HG03045 (cell line): ENCODE measurements around the gene TRMU.

ENCODE experiments used
- ATAC-seq: cut with Tn5 transposase; IDR thresholded peaks from one replicate; pipeline ENCODE4 v1.9.1; 2021; ENCODE audit warnings: mild to moderate bottlenecking, moderate library complexity; ENCODE audit not compliant: unreplicated experiment

TRMU gene

DNA sequence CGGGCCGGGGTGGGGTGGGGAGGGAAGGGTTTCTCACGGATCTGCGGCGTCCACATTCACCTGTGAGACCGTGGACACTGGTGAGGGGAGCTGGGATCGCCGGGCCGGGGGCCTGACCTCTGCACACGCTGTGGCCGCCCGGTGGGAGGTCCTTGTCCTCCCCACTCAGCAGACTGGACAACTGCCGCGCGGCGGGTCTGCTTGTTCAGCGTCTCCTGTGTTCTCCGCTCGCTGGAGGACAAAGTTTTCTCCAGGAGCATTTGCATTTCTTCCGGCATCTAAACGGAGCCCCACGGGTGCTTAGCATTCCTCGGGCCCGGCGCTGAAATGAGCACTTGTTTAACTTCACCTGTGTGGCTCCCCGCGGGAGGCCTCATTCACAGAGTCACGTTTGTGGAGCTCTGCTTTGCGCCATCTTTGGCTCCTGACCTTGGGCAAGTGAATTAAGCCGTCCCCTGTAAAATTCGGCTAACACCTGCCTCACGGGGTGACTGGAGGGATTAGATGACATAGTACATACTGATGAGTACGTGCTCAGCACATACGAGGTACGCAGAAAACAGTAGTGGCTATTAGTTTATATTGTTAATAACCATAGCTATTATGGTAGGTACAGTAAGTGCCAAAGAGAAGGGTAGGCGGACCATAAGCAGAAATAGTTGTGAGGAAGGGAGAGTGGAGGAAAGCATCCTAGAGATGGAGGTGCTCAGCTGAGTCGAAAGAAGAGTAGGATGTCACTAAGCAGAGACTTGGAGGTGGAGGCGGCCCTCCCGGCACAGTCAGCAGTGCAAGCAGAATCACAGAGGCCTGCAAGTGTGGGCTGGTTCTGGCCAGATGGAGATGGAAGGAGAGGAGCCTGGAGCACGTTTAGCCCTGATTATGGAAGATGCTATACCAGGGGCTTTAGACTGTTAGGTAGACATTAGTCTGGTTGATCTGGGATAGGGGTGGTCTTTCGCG lies 885 bp downstream of the TRMU start:
- peak; percentile 12 for ATAC-seq

DNA sequence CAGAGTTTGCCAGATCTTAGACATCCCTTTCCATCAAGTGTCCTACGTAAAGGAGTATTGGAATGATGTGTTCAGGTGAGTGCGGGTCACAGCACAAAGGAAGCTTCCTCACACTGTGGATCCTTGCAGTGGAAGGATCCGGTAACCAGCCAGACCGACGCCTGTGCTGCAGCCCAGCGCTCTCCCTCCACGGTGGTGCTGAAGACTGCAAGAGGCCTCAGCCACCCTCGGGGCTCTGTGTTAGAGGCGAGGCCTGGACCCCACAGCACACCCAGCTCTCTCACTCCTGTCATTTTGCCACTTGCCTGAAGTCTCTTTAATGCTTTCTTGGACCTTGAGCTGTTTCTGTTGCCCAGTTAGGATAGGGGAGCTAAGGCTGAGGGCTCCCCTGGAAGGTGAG lies 2.4 kb downstream of the TRMU start:
- no peak for ATAC-seq

DNA sequence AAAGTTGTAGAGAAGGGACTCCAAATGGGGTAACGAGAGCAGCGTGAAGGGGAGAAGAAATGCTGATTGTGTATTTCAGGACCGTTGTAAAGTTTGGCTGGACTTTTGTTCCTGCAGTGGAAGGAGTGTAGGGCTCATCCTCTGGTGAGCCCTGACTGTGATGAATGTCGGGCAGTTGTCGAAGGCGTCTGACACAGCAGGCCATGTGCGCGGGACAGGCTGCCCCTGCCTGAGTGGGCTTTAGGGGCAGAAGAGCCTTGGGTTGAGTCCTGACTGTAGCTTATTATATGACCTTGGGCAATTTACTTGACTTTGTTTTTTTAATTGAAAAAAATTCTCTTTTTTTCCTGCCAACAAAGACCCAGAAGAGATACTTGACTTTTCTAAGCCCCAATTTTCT lies 3.1 kb downstream of the TRMU start:
- no peak for ATAC-seq

DNA sequence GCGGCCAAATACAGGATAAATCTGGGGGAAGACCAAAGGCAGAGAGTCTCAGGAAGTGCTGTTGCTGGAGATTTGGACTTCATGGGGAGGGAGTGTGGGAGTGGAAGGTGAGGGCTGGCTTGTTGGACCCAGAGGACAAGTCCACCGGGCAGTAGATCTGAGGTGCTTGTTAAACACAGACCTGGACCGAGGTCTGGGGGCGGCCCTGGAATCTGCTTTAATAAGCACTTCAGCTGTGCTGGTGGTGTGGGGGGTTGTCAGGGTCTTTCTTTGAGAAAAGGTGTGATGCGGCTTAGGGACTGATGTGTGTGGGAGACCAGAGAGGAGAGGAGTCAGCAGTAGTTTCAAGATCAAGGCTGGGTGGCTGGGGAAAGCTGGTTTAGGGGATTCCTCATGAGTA lies 4.4 kb downstream of the TRMU start:
- no peak for ATAC-seq

DNA sequence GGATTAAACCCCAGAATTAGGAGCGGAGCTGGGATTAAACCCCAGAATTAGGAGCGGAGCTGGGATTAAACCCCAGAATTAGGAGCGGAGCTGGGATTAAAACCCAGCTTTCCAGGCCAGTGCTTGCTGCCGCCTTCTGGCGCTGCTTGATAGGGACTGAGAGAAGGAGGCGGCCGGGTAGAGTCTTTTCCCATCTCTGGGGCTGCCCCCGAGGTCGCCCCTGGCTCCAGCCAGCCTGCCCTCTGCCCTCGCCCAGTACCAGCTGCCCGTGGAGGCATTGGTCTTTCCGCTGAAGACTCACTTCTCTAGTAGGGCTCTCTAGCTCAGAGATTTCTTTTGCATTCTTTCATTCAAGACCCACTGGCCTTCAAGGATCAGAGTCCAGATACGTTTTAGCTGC lies 5.2 kb downstream of the TRMU start:
- no peak for ATAC-seq

DNA sequence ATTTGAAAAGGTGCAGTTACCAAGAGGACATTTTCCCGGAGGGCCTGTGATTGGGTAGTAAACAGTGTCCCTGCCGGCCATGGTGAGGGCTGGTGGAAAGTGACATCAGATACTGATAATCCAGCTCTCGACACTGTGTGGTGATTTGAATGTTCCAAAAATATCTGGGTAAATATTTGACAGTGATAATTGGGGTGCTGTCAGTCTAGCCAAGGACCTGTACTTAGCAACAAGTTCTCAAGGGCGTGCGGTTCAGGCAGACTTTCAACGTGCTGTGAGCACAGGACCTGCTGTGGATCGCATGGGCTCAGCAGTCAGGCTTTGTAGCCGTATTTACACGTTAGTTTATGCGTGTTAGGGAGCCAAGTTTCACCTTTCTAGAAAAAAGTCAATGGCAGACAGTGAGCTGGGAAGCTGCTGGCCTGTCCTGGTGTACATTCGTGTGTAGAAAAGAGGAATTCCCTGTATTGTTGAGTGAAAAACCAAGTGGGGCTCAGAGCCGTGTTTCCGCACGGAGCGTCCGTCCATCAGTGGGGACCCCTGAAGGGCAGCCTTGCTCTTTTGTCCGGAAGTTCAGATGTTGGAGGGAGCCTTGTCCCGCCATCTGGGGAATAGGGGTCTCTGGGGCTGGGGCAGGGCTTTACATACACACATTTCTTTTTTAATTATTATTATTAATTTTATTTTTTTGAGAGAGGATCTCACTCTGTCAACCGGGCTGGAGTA lies 11.3 kb downstream of the TRMU start:
- ATAC-seq, result no peak

DNA sequence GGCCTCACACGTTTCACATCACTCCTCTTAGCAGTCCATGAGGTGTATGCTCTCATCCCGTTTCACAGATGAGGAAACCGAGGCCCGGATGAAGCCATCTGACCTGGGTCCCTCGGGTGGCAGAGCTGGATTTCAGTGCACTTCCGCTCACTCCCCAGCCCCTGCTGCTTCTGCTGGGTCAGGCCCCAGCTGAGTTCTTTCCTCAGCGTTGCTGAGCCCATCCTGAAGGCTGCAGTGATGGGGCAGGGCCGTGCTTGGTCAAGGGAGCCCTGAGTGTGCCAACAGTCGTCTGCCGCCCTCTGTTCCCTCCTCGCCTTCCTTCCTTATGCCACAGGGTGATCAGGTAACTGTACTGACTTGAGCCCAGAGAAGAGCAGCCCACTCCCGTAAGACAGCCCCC lies 12.1 kb downstream of the TRMU start:
- no peak for ATAC-seq

DNA sequence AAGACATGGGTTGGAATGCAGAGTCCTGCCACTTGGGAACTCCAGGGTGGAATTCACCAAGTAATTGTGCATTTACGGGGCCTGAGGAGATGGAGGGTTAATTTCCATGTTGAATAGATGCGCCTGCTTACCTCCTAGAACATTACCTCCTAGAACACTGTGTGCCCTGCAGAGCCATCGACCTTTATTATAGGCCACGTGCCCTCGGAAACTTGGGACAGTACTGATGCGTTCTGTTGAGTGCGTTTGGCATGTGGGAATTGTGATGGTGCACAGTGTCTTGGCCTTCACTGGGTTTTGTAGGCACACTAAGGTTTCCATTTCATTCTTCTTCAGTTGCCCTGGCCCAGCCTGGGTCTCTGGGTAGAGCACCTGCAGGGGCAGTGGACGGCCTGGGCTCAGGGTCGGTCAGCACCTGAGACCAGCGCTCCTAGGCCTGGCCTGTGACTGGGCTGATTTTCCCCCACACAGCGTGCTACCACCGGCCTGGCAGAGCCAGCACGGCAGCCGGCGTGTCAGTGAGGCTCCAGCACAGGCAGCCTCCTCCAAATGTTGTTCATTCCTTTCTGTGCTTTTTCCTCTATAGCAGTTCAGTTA lies 12.7 kb downstream of the TRMU start:
- ATAC-seq, result no peak

DNA sequence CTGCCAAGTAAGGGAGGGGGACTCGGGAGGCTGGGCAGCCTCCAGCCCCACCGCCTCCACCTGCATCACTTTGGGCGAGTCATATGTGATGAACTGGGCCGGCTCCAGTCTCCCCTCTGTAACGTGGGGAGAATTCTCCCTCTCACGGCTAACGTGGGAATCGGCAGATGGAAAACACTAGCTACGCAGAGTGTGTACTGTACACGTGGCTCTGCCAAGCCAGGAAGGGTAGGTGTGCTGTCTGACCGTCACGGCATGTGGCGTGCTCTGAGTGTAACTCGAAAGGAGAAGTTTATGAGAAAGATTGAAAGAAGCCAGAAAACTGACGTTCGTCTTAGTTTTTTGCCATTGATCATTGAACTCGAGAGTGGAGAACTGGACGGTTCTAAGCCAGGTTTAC lies 13.7 kb downstream of the TRMU start:
- no peak for ATAC-seq

DNA sequence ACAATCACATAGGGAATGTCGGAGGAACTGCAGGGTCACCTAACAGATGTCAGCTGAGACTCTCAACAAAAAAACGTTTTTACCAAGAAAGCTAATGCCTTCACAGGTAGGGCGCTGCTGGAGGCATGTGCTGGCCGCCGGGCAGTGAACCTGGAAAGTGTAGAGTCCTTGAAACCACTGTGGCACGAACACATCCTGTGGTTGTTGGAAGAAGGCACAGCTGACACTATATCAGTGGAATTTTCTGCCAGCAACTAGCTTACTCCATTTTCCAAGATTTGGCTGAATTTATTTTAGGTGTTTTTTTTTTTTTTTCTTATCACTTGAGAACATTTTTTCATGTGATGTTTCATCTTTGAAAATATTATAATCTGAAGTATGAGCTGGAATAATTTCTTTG lies 14.2 kb downstream of the TRMU start:
- ATAC-seq, result no peak

DNA sequence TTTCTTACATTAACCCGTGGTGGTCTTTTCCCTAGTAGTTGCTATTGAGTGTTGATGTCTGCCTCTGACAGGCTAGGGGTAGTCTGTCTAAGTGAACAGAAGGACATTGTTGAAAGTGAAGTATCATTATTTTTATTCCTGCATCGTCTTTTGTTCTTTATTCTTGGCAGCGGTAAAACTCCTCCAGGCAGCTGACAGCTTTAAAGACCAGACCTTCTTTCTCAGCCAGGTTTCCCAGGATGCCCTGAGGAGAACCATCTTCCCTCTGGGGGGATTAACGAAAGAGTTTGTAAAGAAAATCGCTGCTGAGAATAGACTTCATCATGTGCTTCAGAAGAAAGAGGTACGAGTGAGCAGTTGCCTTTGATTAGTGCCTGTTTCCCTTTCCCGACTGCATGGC lies 14.6 kb downstream of the TRMU start:
- ATAC-seq, result no peak

DNA sequence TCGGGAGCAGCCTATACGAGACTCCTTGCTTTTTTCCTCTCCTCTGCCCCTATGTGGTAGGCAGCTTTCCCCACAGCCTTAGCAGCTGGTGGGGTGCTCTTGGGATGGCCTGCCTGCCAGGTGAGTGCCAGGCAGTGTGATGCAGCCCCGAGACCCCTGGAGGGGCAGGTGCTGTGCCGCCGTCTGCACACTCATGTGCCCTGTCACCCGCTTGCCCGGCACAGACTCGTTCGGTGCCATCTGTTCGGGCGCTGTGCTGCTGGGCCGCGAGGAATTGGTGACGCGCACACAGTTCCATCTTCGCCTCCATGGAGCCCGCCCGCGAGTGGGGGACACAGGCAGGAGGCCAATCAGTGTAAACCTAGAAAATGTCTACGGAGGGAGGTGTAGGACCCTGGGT lies 15.1 kb downstream of the TRMU start:
- no peak for ATAC-seq

DNA sequence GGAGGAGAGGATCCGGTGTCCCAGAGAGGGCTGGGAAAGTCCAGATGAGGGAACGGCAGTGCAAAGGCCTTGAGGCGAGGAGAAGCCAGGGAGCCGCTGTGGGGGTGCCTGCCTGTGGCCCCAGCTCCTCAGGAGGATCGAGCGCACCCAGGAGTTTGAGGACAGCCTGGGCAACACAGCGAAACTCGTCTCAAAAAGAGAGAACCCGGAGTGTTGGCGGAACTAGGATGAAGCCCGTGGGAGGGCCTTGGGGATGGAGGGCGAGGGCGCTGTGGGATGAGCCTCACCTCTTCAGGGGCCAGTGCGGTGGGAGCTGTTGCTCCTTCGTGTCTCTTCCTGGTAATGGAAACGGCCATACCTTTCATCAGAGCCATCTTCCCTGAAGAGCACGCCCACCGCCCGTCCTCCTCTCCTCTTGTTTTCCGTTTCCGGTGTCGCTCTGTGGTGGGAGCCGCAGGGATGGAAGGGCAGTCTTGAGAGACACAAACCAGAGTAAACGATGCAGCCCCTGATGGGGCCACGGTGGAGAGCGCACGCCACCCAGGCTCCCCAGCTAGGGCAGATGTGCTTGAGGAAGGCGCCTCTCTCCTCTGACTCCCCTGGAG lies 15.7 kb downstream of the TRMU start:
- no peak for ATAC-seq

DNA sequence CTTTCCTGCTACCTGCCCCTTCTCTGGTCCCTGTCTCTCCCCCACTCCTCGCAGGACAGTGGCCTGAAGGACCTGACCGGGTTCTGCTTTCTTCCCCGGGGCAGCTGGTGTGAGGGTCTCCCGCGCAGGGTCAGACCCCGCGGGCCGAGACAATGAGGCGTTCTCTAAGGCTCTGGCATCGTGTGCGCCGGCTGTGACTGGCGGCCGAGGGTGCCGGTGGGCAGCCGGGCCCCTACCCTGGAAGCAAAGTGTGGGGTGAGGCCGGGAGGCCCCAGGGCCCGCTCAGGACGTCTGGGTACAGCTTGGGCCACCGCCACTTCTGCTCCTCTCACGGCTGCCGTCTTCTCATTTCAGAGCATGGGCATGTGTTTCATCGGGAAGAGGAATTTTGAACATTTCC lies 16.3 kb downstream of the TRMU start:
- no peak for ATAC-seq

DNA sequence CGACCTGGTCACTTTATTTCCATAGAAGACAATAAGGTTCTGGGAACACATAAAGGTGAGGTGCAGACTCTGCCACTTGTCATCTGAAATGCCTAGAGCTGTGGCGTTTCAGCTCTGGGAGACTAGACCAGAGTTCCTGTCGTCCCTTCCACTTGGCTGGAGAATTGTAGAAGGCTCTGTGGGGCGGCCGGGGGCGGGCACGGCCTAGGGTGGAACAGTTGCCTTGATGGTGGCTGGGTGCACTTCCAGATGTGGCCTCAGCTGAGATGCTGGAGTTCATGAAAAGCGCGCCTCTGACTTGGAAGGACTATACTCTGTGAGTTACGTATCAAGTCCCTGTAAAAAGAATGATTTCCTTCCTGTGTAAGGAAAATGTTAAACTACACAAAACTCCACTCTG lies 16.8 kb downstream of the TRMU start:
- ATAC-seq, result no peak

DNA sequence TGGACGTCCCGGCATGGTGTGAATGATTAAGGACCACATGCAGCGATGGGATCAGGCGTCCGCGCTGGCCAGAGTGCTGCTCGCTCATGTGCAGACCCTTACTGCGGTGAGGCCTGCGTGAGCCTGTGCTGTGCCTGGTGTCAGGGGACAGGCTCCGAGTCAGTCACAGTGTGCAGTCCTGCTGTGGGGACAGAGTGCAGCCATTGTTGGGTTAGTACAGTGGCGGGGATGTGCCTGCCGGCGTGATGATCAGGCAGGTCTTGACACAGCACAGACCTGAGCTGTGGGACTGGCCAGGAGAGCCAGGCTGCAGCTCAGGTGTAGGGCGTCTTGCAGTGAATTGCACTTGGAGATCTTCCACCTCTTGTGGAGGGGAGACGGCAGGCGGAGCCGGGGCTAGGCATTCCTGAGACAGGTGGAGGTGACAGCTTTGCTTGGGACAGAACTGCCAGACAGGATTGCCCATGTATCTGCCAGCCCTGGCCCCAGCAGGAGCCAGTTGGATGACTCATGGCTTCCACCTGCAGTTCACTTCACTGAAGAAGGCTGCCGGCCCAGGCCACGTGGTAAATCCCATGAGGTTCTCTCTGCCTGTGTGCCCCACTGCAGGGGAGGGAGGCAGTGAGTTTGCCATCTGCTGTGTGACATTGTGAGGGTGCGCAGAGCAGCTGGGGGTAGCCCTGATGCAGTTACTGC lies 17.3 kb downstream of the TRMU start:
- no peak for ATAC-seq

DNA sequence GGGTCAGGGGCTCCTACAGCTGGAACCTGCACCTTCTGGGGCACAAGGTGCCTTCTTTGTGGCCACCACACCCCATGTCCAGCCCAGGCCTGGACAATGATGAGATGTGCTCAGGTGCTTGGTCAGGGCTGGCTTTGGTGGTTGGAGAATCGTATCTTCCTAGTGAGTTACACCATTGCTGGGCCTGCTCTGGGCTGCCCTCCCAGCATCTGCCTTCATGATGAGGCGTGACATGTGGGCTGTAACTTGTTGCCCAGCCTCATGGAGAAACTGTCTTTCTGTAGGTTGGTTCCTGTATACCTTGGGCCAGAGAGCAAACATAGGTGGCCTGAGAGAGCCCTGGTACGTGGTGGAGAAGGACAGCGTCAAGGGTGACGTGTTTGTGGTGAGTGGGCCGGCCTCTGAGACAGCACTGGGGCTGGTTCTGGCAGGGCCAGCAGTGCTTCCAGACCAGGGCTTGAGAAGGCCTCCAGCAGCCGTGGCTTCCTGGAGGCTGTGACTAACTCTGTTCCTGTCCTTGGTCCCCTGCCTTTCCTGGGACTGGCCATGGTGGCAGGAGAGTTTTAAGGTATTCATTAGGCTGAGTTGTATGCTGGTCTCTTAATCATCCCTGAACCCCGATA lies 18.1 kb downstream of the TRMU start:
- ATAC-seq, result no peak

DNA sequence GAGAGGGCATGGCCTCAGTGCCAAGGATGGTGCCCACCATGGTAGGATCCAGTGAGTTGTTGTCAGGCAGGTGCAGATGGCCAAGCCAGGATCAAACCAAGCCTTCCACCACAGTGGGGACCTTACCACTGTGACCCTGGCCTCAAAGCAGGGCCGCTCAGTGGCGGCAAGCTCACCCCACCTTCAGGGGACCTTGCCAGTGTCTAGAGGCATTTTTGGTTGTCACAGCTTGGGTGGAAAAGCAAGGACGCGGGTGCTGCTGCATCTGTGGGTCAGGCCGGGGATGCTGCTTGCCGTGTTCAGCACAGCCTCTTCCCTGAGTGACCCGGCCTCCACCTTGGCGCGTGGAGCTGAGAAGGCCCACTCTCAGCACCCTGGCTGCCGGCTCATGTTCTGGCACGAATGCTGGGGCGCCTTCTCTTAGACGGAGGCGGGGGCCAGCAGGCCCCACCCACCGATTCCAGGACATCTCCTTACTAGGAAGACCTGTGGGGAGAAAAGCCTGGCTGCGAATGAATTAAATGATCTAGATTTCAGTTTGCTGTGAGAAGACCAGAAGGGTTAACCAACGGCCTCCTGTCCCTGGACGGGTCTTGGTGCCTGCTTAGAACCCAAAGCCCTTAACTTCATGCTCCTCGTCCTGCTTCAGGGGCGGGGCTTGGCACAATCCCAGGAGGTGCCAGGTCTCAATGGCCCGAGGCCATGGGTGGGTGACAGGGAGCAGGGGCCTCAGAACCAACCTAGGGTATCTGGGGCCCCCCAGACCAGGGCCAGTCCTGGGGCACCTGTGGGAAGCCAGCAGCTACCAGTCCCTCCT lies 18.9 kb downstream of the TRMU start:
- no peak for ATAC-seq

DNA sequence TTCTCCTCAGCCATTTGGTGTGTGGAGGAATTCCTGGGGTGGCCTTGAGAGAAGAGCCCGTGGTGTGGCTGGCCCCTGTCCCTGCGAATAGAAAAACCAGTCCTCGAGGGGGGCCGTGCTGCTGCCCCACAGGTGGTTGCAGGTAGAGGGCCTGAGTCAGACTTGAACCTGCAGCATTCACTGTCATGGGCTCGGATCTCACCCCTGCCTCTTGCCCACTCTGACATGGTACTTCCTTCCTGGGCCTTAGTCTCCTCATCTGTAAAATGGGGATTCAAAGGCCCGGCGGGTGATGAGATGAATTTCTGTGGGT lies 19.4 kb downstream of the TRMU start:
- no peak for ATAC-seq
